ENCODE data around the gene QSOX2. TPM values are rescaled to one million over a fixed set of nuclear protein-coding genes. Genes with fewer than 3 reads are reported as not detected.

QSOX2 gene
- 10 to 100 TPM; 13.9 to 18.8 (median 14.2) TPM for polyA plus RNA-seq (ENCODE audit: insufficient read length in 3 of 3)

DNA sequence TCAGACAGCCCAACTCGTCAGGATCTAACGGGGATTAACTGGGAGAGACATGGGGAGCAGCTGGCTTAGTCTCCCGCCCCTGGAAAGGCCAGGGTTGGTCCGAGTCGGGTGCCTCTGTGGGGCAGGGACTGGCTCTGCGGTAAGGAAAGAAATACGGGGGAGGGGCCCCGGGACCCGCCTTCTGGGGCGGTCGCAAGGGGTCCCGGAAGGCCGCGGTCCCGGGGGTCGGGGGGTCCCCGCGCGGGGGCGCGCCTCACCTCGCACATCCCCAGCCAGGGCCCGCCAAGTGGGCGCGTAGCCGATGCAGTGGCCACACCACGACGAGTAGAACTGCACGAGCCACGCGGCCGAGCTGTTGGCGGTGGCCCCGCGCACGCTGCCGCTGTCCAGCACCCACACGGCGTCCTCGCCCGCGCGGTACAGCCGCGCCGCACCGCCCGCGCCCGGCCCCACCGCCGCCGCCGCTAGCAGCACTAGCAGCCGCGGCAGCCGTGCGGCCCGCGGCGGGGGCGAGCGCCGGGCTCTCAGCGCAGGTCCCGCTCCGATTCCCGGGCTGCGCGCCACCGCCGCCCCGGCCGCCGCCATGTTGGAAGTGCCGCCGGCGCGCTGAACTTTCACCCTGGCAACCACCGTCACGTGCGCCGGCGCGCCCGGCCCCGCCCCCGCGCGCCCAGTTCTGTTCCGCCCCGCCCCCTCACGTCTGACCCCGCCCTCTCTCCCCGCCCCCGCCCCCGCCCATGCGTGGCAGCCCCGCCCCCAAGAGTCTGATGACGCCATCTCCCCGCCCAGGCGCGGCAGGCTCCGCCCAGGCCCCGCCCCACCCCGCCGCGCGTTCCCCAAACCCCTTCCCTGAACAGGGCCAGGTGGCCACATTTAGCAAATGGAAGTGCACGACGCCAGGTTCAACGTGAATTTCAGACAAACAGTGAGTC, at the start of gene QSOX2:
TSS of gene QSOX2 (minus strand) at position 594 of the 932 bp plus-strand sequence. CDS start at position 585, 9 bp downstream.
- peak in 1 of 3 donors; percentile 55 for DNase-seq (ENCODE audit: low read depth in 3 of 3, low spot score in 2 of 3)

DNA sequence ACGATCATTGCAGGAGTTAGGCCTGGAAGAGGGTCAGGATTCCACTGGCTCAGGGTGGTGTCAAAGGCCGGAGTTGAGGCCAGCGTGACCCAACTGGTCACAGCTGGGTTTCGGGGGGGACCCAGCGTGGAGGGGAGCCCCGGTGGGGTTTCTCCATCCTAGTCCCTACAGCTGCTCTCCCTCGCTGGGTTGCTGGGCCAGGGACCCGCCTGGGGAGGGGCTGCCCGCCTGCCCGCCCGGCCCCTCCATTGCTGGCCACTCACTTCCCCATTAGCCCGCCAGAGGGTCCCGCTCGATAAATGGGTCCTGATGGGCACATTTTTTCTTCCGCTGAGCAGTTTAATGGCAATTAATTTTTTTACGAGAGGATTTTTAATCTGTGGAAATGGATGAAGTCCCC, 49.4 kb upstream of the QSOX2 start:
- no peak for DNase-seq (ENCODE audit: low read depth in 3 of 3, low spot score in 2 of 3)

- no peak for DNase-seq (ENCODE audit: low read depth in 3 of 3, low spot score in 2 of 3)
Observed at GRCh38 chr9:136294437-136294836, 48.8 kb upstream of the QSOX2 start.

DNA sequence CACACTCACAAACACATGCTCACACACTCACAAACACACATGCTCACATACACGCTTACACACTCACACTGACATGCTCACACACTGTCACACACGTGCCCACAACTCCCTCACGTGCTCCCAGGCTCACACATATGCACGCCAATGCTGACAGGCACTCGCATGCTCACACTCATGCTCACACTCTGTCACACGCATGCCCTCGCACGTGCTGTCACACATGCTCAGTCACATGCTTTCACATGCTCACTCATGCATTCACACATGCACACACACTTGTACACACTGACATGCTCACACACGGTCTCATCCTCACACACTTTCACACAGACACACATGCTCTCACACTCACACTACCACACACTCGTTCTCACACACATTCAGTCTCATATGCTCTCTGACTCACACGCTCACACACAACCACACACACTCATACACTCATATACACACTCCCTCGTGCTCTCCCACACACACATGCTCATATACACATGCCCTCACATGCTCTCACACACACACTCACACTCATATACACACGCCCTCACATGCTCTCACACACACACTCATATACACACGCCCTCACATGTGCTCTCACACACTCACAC, 48.0 kb upstream of the QSOX2 start:
- DNase-seq (ENCODE audit: low read depth in 3 of 3, low spot score in 2 of 3), result no peak

- DNase-seq (ENCODE audit: low read depth in 3 of 3, low spot score in 2 of 3), result no peak
Observed at GRCh38 chr9:136292591-136293448, 47.2 kb upstream of the QSOX2 start.

DNA sequence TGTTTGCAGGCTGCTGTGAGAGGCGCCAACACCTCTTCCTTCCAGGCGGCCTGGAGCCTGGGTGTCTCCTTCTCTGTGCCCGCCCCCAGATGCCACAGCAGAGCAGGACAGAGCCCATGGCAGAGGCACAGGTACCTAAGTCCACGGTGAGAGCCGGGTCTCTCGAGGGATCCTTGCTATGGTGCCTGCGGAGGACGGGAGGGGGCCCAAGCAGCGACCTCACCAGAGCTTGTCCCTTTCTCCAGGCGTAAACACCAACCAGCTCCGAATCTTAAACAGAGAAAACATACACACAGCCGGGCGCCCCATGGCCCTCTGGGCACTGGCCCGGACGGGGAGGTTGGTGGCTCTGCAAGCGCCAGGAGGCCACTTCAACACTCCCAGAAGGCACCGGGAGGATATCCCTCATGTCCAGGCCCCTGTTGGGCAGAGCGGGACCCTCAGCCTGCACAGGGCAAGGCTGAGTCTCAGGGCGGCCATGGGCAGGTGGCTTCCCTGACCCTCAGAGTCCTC, 46.5 kb upstream of the QSOX2 start:
- no peak for DNase-seq (ENCODE audit: low read depth in 3 of 3, low spot score in 2 of 3)

GRCh38 chr9:136291306-136292025, 45.9 kb upstream of the QSOX2 start:
- no peak for DNase-seq (ENCODE audit: low read depth in 3 of 3, low spot score in 2 of 3)

DNA sequence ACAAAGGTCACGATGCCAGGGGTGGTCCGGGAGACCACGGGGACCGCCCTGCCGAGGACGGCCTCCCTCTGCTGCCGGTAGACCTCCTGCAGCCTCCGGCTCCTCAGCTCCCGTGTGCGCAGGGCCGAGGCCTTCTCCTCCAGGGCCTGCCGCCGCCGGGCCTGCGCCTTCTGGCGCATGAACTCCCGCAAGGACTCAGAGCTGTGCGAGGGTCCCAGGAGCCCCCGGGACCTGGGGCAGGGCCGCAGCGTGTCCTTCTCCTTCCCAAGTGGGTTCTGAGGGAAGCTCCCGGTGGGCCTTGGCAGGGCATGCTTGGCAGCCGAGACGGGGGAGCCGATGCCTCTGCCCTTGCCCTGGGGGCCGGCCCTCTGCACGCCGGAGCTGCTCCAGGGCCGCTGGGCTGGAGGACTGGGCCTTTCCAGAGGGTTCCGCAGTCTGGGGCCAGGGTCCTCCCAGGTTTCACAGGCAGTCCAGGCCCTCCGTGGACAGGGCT, 44.9 kb upstream of the QSOX2 start:
- DNase-seq (ENCODE audit: low read depth in 3 of 3, low spot score in 2 of 3), result no peak

- no peak for DNase-seq (ENCODE audit: low read depth in 3 of 3, low spot score in 2 of 3)
Observed at GRCh38 chr9:136289651-136290507, 44.3 kb upstream of the QSOX2 start.

DNA sequence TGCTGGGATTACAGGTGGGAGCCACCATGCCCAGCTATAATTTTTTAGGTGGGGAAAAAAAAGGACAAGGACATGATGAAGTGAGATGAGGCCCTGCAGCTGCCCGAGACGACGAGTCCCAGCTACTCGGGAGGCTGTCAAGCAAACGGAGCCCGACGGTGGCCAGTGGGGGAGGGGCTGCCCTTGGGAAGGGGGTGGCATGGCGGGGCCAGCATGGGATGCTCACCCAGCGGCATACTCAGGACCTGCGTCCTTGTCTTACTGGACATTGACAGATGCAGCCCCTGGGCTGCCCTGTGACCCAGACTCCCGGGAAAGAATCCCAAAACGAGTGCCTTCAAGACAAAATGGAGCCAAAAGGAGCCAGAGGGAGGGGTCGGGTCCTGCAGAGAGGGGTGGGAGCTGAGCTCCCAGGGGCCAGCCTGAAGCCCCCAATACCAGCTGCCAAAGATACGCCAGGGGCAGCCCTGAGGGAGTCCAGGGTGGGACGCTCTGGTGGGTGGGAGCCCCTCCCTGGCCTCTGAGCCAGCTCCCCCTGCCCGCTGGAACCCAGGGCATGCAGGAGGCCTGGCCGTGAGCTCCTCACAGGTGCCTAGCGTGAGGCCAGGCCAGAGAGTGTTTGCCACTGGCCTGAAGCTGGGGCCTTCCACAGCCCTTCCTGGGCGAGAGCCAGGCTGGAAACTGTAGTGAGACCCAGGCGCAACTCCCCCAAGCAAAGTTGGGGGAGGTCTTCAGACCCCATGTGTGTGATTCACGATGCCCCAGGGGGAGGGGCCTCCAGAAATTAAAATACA, 42.5 kb upstream of the QSOX2 start:
- no peak for DNase-seq (ENCODE audit: low read depth in 3 of 3, low spot score in 2 of 3)

DNA sequence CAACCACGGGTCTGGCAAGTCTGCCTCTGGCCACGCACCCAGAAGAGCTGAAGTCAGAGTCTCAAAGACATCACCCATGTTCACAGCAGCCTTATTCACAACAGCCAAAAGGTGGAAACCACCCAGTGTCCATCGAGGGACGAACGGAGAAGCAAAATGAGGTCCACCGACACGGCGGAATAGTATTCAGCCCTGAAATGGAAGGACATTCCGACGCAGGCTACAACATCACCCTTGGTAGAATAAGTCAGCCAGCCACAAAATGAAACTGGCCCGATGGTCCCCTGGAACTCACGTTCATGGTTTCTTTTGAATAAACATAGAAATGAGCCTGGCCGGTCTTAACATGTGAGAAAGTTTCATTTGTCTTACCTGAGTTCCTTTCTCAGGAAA, 41.4 kb upstream of the QSOX2 start:
- no peak for DNase-seq (ENCODE audit: low read depth in 3 of 3, low spot score in 2 of 3)

GRCh38 chr9:136286359-136286986, 40.9 kb upstream of the QSOX2 start:
- DNase-seq (ENCODE audit: low read depth in 3 of 3, low spot score in 2 of 3), result no peak

DNA sequence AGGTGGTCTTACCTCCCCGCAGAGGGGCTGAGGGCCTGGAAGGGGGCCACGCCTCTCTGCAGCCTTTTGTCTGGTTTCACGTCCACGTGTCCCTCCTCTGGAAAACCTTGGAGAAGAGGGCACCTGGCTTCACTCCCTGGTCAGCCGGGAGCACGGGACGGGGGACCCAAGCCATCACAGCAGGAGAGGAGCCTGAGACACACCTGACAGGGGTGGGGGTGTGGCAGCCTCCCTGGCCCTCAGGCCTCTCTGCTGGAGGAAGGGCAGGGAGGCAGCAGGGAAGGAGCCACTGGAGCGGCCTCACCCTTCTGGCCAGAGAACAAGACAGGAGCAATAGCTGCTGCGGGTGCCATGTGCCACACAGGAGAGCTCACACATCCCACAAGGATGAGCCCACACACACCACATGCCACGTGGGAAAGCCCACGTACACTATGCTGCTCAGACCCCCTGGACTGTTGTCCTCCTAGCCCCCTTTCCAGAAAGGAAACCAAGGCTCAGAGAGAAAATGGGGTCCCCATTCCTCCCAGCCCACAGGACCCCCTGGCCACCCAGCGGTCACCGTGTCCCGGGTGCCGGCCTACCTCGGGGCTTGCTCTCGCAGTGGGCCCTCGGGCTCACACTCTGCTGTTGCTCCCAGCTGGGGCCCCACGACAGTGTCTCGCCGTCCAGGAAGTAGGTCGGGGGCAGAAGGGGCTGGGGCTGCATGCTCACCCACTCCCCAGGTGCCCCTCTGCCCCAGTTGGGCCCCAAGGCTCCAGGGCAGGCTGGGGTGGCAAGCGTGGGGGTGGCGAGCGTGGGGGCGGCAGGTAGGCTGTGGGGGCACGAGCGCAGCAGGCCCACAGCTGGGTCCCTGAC, 40.1 kb upstream of the QSOX2 start:
- no peak for DNase-seq (ENCODE audit: low read depth in 3 of 3, low spot score in 2 of 3)

DNA sequence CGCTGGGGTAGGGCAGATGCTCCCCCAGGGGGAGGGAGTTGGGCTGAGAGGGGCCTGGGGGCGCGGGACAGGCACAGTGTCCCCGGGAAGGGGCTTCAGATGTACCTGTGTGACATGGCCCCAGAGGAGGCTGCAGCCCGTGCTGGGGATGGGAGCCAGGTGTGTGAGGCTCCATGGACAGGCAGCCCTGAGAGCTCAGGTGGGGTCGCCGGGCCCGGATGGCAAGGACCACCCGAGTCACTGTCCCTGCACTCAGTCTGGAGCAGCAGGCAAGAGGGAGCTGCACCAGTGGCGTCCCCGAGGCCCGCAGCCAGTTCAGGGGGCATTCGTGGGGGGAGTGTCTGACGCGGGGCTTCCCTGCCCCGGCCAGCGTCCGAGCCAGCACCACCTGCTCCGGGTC, 39.3 kb upstream of the QSOX2 start:
- DNase-seq (ENCODE audit: low read depth in 3 of 3, low spot score in 2 of 3), result no peak

DNA sequence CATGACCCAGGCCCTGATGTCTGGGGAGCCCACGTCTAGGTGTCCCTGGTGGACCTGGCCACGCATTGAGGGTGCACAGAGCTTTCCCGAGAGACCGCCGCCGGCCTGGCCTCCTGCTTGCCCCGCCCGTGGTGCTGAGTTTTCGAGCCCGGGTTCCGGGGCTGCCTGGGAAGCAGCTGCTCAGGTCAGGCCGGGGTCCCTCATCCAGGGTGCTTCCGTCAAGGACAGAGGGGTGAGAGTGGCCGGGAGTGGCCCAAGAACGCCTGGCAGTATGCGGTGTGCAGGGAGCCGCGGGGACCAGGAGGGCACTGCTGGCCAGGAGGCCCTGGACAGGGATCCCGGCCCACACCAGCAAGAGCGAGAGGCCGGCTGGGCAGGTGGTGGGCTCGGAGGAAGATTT, 38.7 kb upstream of the QSOX2 start:
- no peak for DNase-seq (ENCODE audit: low read depth in 3 of 3, low spot score in 2 of 3)

DNA sequence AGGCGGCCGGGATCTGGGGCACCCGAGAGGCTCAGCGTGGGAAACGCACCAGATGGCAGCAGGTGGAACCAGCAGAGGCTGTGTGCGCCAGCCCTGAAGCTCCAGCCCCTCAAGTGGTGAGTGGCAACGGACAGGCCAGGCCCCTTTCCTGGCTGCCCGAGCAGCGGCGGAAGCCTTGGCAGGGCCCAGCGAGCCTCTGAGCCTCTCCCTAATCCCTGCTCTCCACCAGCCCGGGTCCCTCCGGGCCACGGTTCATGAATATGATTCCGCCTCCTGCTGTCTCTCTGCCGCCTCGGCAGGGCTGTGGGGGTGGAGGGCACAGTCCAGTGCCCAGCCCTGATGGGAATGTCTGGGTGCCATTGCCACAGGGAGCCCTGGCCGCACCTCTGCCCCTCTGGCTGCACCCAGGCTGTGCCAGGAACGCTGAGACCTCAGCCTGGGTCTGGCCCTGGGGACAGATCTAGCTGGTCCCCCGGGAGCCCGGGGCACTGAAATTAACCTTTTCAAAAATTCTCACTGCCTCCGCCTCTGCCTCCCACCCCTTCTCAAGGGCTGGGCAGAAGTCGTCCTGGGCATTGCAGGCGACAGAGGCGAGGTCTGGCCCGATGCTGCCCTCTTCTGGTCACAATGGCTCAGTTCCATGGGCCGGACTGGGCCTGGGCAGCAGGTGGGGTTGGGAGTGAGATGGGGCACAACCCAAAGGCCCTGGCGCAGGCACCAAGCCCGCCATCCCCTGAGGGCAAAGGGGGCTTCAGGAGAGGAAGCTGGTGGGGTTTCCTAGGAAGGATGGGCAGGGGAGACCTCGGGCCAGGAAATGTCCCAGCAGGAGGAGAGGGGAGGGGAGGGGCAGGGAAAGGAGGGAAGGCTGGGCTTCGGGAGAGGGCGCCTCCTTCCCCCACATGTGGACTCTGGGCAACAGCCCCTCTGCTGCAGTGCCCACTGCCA, 38.0 kb upstream of the QSOX2 start:
- DNase-seq (ENCODE audit: low read depth in 3 of 3, low spot score in 2 of 3), result peak in 1 of 3 donors; percentile 65
